Right lobe of liver (tissue), 6 donors: ENCODE results near the gene CTRB1. TPM values are rescaled to one million over a fixed set of nuclear protein-coding genes. Genes with fewer than 3 reads are reported as not detected.
"Not testable (repeated sequence)": the region's sequence is repeated elsewhere in the genome, so short reads cannot be mapped to it uniquely, and the experiment has no call there.

ENCODE experiments used
- ATAC-seq, 4 donors: fragments of 200-7000 bp; cut with Tn5 transposase; one replicate each; pipeline ENCODE4 v1.9.1; 2020; ENCODE audit warnings: mild to moderate bottlenecking in 4 of 4, moderate library complexity in 4 of 4
- DNase-seq, 3 donors: peaks; one replicate each; pipeline ENCODE4 v3.0.0-alpha.2; 2020
- H3K27ac ChIP-seq, 3 donors: fragments of 200-600 bp; one replicate each; pipeline ENCODE4 v1.8.0; 2022
- H3K27me3 ChIP-seq, 2 donors: fragments of 200-600 bp; one replicate each; pipeline ENCODE4 v1.8.0; 2022
- H3K36me3 ChIP-seq, 4 donors: fragments of 200-600 bp; sonication (generic) in 1 of 4; one replicate each; pipeline versions ENCODE4 v1.5.1 to v1.8.0; 2017 to 2022; ENCODE audit warnings: control low read depth in 1 of 4
- H3K4me1 ChIP-seq, 4 donors: fragments of 200-600 bp; sonication (generic) in 1 of 4; one replicate each; pipeline versions ENCODE4 v1.5.1 to v1.8.0; 2017 to 2022; ENCODE audit warnings: control low read depth in 1 of 4
- H3K4me3 ChIP-seq, 3 donors: fragments of 200-600 bp; one replicate each; pipeline ENCODE4 v1.8.0; 2022
- H3K9me3 ChIP-seq, 4 donors: fragments of 200-600 bp; sonication (generic) in 1 of 4; one replicate each; pipeline versions ENCODE4 v1.5.1 to v1.8.0; 2017 to 2022; ENCODE audit warnings: control low read depth in 1 of 4
- POLR2A ChIP-seq: fragments of 450-650 bp; IDR thresholded peaks from one replicate; pipeline ENCODE4 v1.6.1; 2017; ENCODE audit warnings: antibody characterized with exemption, mild to moderate bottlenecking
- WGBS: methylation state at CpG from one replicate; pipeline ENCODE4 v1.1.6; 2018; ENCODE audit warnings: low coverage, low lambda C conversion rate; ENCODE audit not compliant: insufficient coverage; ENCODE audit errors: missing lambda C conversion rate; 5-methylcytosine and 5-hydroxymethylcytosine counted together
- intact Hi-C, 2 donors: fragments of 100-400 bp; cut with DNase I; formaldehyde crosslinking; loops; one replicate each; pipeline versions ENCODE4 v1.11.2 to v1.14.1; 2022
- total RNA-seq, 6 experiments: library from RNA; depleted of rRNA in 2 of 6; stranded (reverse); fragments of >200 nt in 2 of 6; fragmentation: NEBNext Ultra II Directional in 3 of 6; extraction: Animal tissue kit (Norgen Biotek cat#: 25700) in 3 of 6; gene quantifications; one replicate each; pipeline versions ENCODE4 v1.1.0 to v1.2.4, GENCODE V29; 2016 to 2023
- TF ChIP-seq, protein P1 (sequence below), 4 donors: fragments of 200-600 bp in 3 of 4; fragments of 450-650 bp in 1 of 4; IDR thresholded peaks; one replicate each; pipeline versions ENCODE4 v1.5.1 to v1.8.0; 2016 to 2022; ENCODE audit warnings: antibody characterized with exemption in 4 of 4, mild to moderate bottlenecking in 2 of 4
- donor health status: DM: no; HTN: yes; CAD: no.
- donor health status: DM: no; HTN: no; CAD: no.
- donor health status: DM: no; HTN: no; CAD: no.
- donor health status: DM: no; HTN: yes; CAD: no.
- donor health status: DM: no; HTN: yes; CAD: no.

CTRB1 gene
- total RNA-seq, 6 experiments from 2014 or later, result not detected

DNA sequence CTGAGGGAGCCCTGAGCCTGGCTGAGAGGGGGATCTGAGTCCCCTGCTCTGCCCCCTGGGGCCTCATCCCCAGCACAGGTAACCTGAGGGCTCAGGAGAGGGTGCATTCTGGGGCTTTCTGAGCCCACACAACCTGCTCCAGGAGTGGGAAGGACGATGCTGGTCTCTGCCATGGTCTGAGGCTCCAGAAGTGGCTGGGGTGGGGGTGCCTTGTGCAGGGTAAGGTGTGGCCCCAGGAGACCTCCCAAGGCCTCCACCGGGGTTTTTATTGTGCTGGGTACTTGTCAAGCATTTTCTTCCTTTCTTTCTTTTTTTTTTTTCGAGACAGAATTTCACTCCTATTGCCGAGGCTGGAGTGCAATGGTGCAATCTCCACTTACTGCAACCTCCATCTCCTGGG, 300 bp downstream of the CTRB1 start:
- Histone ChIP-seq H3K4me1 (no peaks in the 10 kb centered on the region), H3K27ac (no peak overlapping the region), H3K36me3 (no peaks in the 10 kb centered on the region), H3K4me3 (no peak overlapping the region), H3K9me3 (no peaks in the 10 kb centered on the region), H3K27me3 (no peaks in the 10 kb centered on the region)
- intact Hi-C loops, result no loop called here
- DNase-seq (no peak), ATAC-seq (no peak)
- 78% methylated on average over 4 of the region's 4 CpGs for WGBS
- no peak for TF ChIP-seq POLR2A
- TF ChIP-seq, protein P1, sequence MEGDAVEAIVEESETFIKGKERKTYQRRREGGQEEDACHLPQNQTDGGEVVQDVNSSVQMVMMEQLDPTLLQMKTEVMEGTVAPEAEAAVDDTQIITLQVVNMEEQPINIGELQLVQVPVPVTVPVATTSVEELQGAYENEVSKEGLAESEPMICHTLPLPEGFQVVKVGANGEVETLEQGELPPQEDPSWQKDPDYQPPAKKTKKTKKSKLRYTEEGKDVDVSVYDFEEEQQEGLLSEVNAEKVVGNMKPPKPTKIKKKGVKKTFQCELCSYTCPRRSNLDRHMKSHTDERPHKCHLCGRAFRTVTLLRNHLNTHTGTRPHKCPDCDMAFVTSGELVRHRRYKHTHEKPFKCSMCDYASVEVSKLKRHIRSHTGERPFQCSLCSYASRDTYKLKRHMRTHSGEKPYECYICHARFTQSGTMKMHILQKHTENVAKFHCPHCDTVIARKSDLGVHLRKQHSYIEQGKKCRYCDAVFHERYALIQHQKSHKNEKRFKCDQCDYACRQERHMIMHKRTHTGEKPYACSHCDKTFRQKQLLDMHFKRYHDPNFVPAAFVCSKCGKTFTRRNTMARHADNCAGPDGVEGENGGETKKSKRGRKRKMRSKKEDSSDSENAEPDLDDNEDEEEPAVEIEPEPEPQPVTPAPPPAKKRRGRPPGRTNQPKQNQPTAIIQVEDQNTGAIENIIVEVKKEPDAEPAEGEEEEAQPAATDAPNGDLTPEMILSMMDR (IDR thresholded peaks at IDR 0.05), result no peak

DNA sequence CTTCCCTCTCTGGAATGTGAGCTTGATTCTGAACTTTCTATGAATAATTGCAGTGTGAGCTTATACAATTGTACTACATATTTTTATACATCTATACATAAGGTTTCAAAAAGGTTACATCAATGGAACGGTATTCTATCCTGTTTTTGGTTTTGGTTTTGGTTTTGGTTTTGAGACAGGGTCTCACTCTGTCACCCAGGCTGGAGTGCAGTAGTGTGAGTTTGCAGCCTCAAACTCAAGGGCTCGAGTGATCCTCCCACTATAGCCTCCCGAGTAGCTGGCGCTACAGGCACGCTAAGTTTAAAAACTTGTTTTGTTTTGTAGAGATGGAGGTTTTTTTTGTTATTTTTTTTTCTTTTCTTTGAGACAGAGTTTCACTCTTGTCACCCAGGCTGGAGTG, 1.1 kb downstream of the CTRB1 start:
- intact Hi-C loops, result no loop called here
- TF ChIP-seq, protein P1 (IDR thresholded peaks at IDR 0.05), result no peak
- TF ChIP-seq POLR2A, result no peak
- Histone ChIP-seq H3K27ac (no peak overlapping the region), H3K4me1 (no peaks in the 10 kb centered on the region), H3K9me3 (no peaks in the 10 kb centered on the region), H3K4me3 (no peak overlapping the region), H3K36me3 (no peaks in the 10 kb centered on the region), H3K27me3 (no peaks in the 10 kb centered on the region)
- 58% methylated on average over 5 of the region's 5 CpGs for WGBS
- ATAC-seq, result no peak
- no peak for DNase-seq

GRCh38 chr16:75222271-75222783, 3.5 kb downstream of the CTRB1 start:
- H3K4me1 ChIP-seq, result no peaks in the 10 kb centered on the region
- 40% methylated on average over 1 of the region's 16 CpGs for WGBS
- no peak overlapping the region for H3K4me3 ChIP-seq
- H3K36me3 ChIP-seq, result no peaks in the 10 kb centered on the region
- intact Hi-C loops, result no loop called here
- H3K27me3 ChIP-seq, result no peaks in the 10 kb centered on the region
- DNase-seq (no peak), ATAC-seq (peak in 1 of 4 donors; percentile 12)
- no peak overlapping the region for H3K27ac ChIP-seq
- TF ChIP-seq, protein P1 (IDR thresholded peaks at IDR 0.05), result no peak
- TF ChIP-seq POLR2A, result no peak
- no peaks in the 10 kb centered on the region for H3K9me3 ChIP-seq

DNA sequence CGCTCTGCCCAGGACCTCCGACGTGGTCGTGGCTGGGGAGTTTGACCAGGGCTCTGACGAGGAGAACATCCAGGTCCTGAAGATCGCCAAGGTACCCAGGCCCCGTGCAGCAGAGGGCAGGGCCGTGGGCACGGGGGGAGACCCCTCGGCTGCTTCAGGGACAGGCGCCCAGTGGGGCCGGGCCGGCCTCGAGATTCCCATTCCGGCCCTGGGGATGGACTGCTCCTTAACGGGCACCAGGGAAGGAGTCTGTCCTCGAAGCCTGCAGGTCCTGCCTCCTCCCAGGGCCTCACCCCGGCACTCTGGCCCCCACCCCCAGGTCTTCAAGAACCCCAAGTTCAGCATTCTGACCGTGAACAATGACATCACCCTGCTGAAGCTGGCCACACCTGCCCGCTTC, 4.3 kb downstream of the CTRB1 start:
- H3K27ac ChIP-seq, H3K27me3 ChIP-seq, H3K4me1 ChIP-seq, H3K9me3 ChIP-seq, DNase-seq, ATAC-seq, intact Hi-C loops, H3K4me3 ChIP-seq, H3K36me3 ChIP-seq: not testable (repeated sequence)
- no CpG with 5 or more reads among the region's 20 CpGs for WGBS

DNA sequence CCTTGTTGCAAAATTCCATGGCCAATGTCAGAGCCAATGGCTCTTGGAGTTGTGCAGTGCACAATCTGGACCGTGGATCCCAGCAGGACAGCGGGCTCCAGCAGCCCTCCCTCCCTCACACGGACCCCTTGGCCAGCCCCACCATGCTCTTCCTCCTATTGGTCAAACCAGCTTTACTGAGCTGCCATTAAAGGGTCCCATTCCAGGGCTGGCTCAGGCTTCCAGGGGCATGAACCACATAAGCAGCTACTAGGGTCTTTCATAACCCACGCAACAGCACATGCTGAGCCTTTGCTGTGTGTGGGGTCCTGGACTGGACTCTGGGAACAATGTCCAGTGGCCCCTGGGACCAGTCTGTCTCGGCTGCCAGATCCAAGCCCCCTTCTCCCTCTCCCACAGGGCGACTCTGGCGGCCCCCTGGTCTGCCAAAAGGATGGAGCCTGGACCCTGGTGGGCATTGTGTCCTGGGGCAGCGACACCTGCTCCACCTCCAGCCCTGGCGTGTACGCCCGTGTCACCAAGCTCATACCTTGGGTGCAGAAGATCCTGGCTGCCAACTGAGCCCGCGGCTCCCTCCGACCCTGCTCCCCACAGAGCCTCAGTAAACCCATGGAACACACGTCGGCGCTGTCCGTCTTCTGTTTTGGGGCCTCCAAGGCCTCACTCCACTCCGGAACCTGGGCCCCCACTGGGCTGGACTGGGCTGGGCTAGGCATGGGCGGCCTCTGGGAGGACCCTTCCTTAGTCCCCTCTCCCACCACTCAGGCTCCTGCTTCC, 5.7 kb downstream of the CTRB1 start:
- ATAC-seq (peak in 3 of 4 donors; percentile 6 to 20 (median 14)), DNase-seq (peak in 1 of 3 donors; percentile 56)
- Histone ChIP-seq H3K4me3 (no peak overlapping the region), H3K9me3 (no peaks in the 10 kb centered on the region), H3K27me3 (no peaks in the 10 kb centered on the region), H3K36me3 (peaks cover 0 to 8% (median 2%) of the 10 kb centered on the region in 4 donors), H3K4me1 (no peaks in the 10 kb centered on the region), H3K27ac (no peak overlapping the region)
- WGBS, result 48% methylated on average over 6 of the region's 20 CpGs
- TF ChIP-seq, protein P1 (IDR thresholded peaks at IDR 0.05), result no peak
- TF ChIP-seq POLR2A, result no peak
- intact Hi-C loops, result loop anchor here in 1 of 2 donors (2.0 kb wide), 1 partner anchor 18 kb away; the partner anchor contains the start of gene CTRB2
